OCI-LY7 (cell line): ENCODE results near the gene ENG. TPM values are rescaled to one million over a fixed set of nuclear protein-coding genes. Genes with fewer than 3 reads are reported as not detected.

Experiments
- BruUV-seq: library from RNA; stranded (reverse); fragments of 400-500 nt; replicated peaks from 2 replicates; lab custom pipeline; 2021; lab: Mats Ljungman, UMichigan
- CTCF ChIA-PET: fragments of 300-600 bp; sonication (Branson Sonifier 250); formaldehyde crosslinking; loops from one replicate; lab custom pipeline; 2022; ENCODE audit warnings: antibody characterized with exemption; ENCODE audit not compliant: unreplicated experiment; lab: Charles Lee
- POLR2A ChIA-PET: fragments of 300-600 bp; sonication (Branson Sonifier 250); formaldehyde crosslinking; loops from one replicate; lab custom pipeline; 2022; ENCODE audit warnings: antibody characterized with exemption; lab: Charles Lee
- DNase-seq: peaks from one replicate; pipeline ENCODE4 v3.0.0-alpha.2; 2015; ENCODE audit warnings: low spot score
- H2AFZ ChIP-seq: fragments of 200-600 bp; sonication (generic), shearing (Covaris generic); 2 replicates; pipeline ENCODE4 v1.6.1; 2014; ENCODE audit warnings: mild to moderate bottlenecking, antibody characterized with exemption, low read length, moderate library complexity
- H3K27ac ChIP-seq: fragments of 200-600 bp; sonication (generic); 2 replicates; pipeline ENCODE4 v1.5.1; 2014; ENCODE audit warnings: mixed run types, low read depth, mild to moderate bottlenecking, moderate library complexity, low read length, inconsistent platforms; ENCODE audit not compliant: poor library complexity, severe bottlenecking
- H3K36me3 ChIP-seq: fragments of 200-600 bp; sonication (generic); 2 replicates; pipeline ENCODE4 v1.6.1; 2014; ENCODE audit warnings: mild to moderate bottlenecking, antibody characterized with exemption, low read length, moderate library complexity, mixed read lengths; ENCODE audit not compliant: insufficient read depth
- H3K4me1 ChIP-seq: fragments of 200-600 bp; sonication (generic); 2 replicates; pipeline ENCODE4 v1.5.1; 2014; ENCODE audit warnings: mild to moderate bottlenecking, low read length; ENCODE audit not compliant: insufficient read depth, poor library complexity, severe bottlenecking
- H3K4me2 ChIP-seq: fragments of 200-600 bp; sonication (generic); 2 replicates; pipeline ENCODE4 v1.6.1; 2014; ENCODE audit warnings: mild to moderate bottlenecking, low read length
- H3K4me3 ChIP-seq: fragments of 200-600 bp; sonication (generic); 2 replicates; pipeline ENCODE4 v1.5.1; 2014; ENCODE audit warnings: mild to moderate bottlenecking, low read depth, low read length; ENCODE audit not compliant: poor library complexity, severe bottlenecking
- H3K79me2 ChIP-seq: fragments of 200-600 bp; sonication (generic); 2 replicates; pipeline ENCODE4 v1.6.1; 2016; ENCODE audit warnings: low read depth, mild to moderate bottlenecking, low read length, moderate library complexity, mixed read lengths; ENCODE audit not compliant: insufficient read depth
- H3K9me2 ChIP-seq: fragments of 200-600 bp; sonication (generic); 2 replicates; pipeline ENCODE4 v1.6.1; 2016; ENCODE audit warnings: mild to moderate bottlenecking, low read length, mixed read lengths; ENCODE audit not compliant: insufficient read depth
- H3K9me3 ChIP-seq: fragments of 200-600 bp; sonication (generic); 2 replicates; pipeline ENCODE4 v1.6.1; 2014; ENCODE audit warnings: mild to moderate bottlenecking, mixed run types, low read length, mixed read lengths
- H4K20me1 ChIP-seq: fragments of 200-600 bp; sonication (generic); 2 replicates; pipeline ENCODE4 v1.6.1; 2014; ENCODE audit warnings: mild to moderate bottlenecking, antibody characterized with exemption, low read length, moderate library complexity, mixed read lengths; ENCODE audit not compliant: insufficient read depth
- CTCF ChIP-seq: fragments of 200-600 bp; sonication (generic); conservative IDR thresholded peaks from 2 replicates; pipeline ENCODE4 v1.5.1; 2014; ENCODE audit warnings: mild to moderate bottlenecking, antibody characterized with exemption, low read length, moderate library complexity, mixed read lengths
- EZH2phosphoT487 ChIP-seq: fragments of 200-600 bp; sonication (generic); IDR thresholded peaks from 2 replicates; pipeline ENCODE4 v1.6.1; 2018; ENCODE audit warnings: low read depth, borderline replicate concordance, mild to moderate bottlenecking, mixed run types, antibody characterized with exemption, low read length, moderate library complexity, mixed read lengths
- intact Hi-C: fragments of 100-400 bp; cut with micrococcal nuclease; formaldehyde crosslinking; loops from one replicate; pipeline ENCODE4 v1.10.0; 2022; ENCODE audit not compliant: unreplicated experiment
- total RNA-seq, 2 experiments: library from RNA; depleted of rRNA in 1 of 2; stranded (reverse); fragments of >200 nt in 1 of 2; shearing (Covaris generic) in 1 of 2; gene quantifications; 2 replicates each; pipeline ENCODE4 v1.2.3, GENCODE V29; 2014 to 2022

ENG gene
- total RNA-seq, 2 experiments from 2014 or later, result not detected

GRCh38 chr9:127867356-127868277 is 13.2 kb upstream of the ENG start:
- TF ChIP-seq CTCF (no peak), EZH2phosphoT487 (no peak)
- BruUV-seq, result no TSS peak
- no peak overlapping the region for H3K4me2 ChIP-seq
- no peak overlapping the region for H3K27ac ChIP-seq
- H3K4me3 ChIP-seq, result no peak overlapping the region
- H3K9me3 ChIP-seq, result no peaks in the 10 kb centered on the region
- POLR2A ChIA-PET, result interaction anchor here (0.7 kb wide), 1 partner anchor 83 kb away, joined by 4 read pairs; no protein-coding TSS in a partner anchor
- H3K4me1 ChIP-seq, result peaks cover 9% of the 10 kb centered on the region
- intact Hi-C loops, result no loop called here
- no peaks in the 10 kb centered on the region for H3K79me2 ChIP-seq
- H4K20me1 ChIP-seq, result no peaks in the 10 kb centered on the region
- DNase-seq, result no peak
- no peak overlapping the region for H2AFZ ChIP-seq
- no peaks in the 10 kb centered on the region for H3K36me3 ChIP-seq
- no peaks in the 10 kb centered on the region for H3K9me2 ChIP-seq
- CTCF ChIA-PET, result interaction anchor here (0.6 kb wide), 1 partner anchor 15 kb away, joined by 3 read pairs; no protein-coding TSS in a partner anchor

DNA sequence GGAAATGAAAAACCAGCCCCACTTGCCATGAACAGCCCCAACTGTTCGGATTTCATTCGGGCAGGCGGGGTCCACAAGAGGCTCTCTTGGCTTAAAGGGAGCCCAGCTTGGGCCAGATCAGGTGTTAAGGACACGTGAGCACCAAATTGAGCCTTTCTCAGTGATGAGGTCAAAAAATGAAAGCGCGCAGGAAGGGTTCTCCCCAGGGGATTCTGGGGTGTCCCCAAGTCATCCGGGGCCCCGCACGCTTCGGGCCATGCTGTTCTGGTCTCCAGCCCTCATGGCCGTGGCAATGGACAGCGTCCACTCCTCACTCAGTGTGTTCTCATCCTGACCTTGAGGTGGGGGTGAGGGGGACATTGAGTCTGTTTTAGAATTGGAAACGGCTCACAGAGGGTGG is 12.1 kb upstream of the ENG start:
- Histone ChIP-seq H3K79me2 (no peaks in the 10 kb centered on the region), H3K4me3 (no peak overlapping the region), H2AFZ (no peak overlapping the region), H3K4me1 (peaks cover 20% of the 10 kb centered on the region), H3K9me2 (no peaks in the 10 kb centered on the region), H3K36me3 (no peaks in the 10 kb centered on the region), H3K4me2 (no peak overlapping the region), H3K27ac (no peak overlapping the region), H4K20me1 (no peaks in the 10 kb centered on the region), H3K9me3 (no peaks in the 10 kb centered on the region)
- no TSS peak for BruUV-seq
- intact Hi-C loops, result no loop called here
- no peak for DNase-seq
- TF ChIP-seq EZH2phosphoT487 (no peak), CTCF (no peak)
- POLR2A ChIA-PET, result interaction anchor here (0.7 kb wide), 1 partner anchor 82 kb away, joined by 4 read pairs; no protein-coding TSS in a partner anchor
- CTCF ChIA-PET, result no interaction called here
